K562 treated with DMSO at 1 percent for 4 hours (cell line): ENCODE results near the gene RBPJL. TPM values are rescaled to one million over a fixed set of nuclear protein-coding genes. Genes with fewer than 3 reads are reported as not detected.

Experiments used
- total RNA-seq: library from RNA; unstranded; fragments of 300-600 nt; gene quantifications from 2 replicates; pipeline ENCODE4 v1.2.3, GENCODE V29; 2022; ENCODE audit not compliant: insufficient read depth

The RBPJL gene
- total RNA-seq, result not detected in 2 replicates

GRCh38 chr20:45306431-45306982 is at the start of gene RBPJL:
Gene RBPJL (plus strand): TSS chr20:45306840. CDS start chr20:45306923, 83 bp downstream.

GRCh38 chr20:45308117-45308778 is 1.6 kb downstream of the RBPJL start, which contains the start of gene MATN4:
Gene MATN4 (minus strand): TSS chr20:45308299. CDS start chr20:45305582, 2,717 bp downstream.

GRCh38 chr20:45347936-45348778 is 41.5 kb downstream of the RBPJL start, which contains the start of gene SDC4:
Gene SDC4 (minus strand): TSS chr20:45348424. CDS start chr20:45348384, 40 bp downstream.

GRCh38 chr20:45362804-45363610 is 56.4 kb downstream of the RBPJL start, which contains the start of gene SYS1:
Gene SYS1 (plus strand): TSS chr20:45363156. CDS start chr20:45363532, 376 bp downstream.

Other genes with a start within 250 kb of the RBPJL start
- not detected in 2 replicates for gene KCNS1, start 205.7 kb upstream of the RBPJL start, total RNA-seq
- gene WFDC5, start 191.7 kb upstream of the RBPJL start, total RNA-seq, result not detected in 2 replicates
- not detected in 2 replicates for gene WFDC12, start 182.4 kb upstream of the RBPJL start, total RNA-seq
- not detected in 2 replicates for gene PI3, start 131.9 kb upstream of the RBPJL start, total RNA-seq
- not detected in 2 replicates for gene SEMG1, start 99.8 kb upstream of the RBPJL start, total RNA-seq
- not detected in 2 replicates for gene SEMG2, start 85.5 kb upstream of the RBPJL start, total RNA-seq
- gene SLPI, start 52.3 kb upstream of the RBPJL start, total RNA-seq, result not detected in 2 replicates
- not detected in 2 replicates for gene MATN4, start 1.5 kb downstream of the RBPJL start, total RNA-seq
- gene SDC4, start 41.6 kb downstream of the RBPJL start, total RNA-seq, result 10.1 and 13.5 TPM in 2 replicates
- 10.9 and 16.0 TPM in 2 replicates for gene SYS1, start 56.3 kb downstream of the RBPJL start, total RNA-seq
- not detected in 2 replicates for gene TP53TG5, start 71.5 kb downstream of the RBPJL start, total RNA-seq
- gene DBNDD2, start 101.4 kb downstream of the RBPJL start, total RNA-seq, result 66.5 and 84.8 TPM in 2 replicates
- 91.8 and 108 TPM in 2 replicates for gene PIGT, start 109.3 kb downstream of the RBPJL start, total RNA-seq
- not detected in 2 replicates for gene WFDC2, start 162.9 kb downstream of the RBPJL start, total RNA-seq
- gene SPINT3, start 208.8 kb downstream of the RBPJL start, total RNA-seq, result not detected in 2 replicates
- gene WFDC6, start 232.6 kb downstream of the RBPJL start, total RNA-seq, result not detected in 2 replicates
- not detected in 2 replicates for gene EPPIN, start 240.6 kb downstream of the RBPJL start, total RNA-seq